ENCODE measurements around the gene PGPEP1. TPM values are rescaled to one million over a fixed set of nuclear protein-coding genes. Genes with fewer than 3 reads are reported as not detected.

The PGPEP1 gene
- polyA plus RNA-seq, 3 donors = 10.3 to 25.1 (median 10.3) TPM

GRCh38 chr19:18416778-18417249 is 76.4 kb downstream of the PGPEP1 start:
- peak overlapping the region; percentile 99 to 100 (median 100) for H3K27ac Mint-ChIP-seq
- H4K20me1 ChIP-seq (ENCODE audit: insufficient read depth, low read length) = peaks cover 19% of the 10 kb centered on the region
- H3K4me3 ChIP-seq (replicated peaks in 1 of 3; ENCODE audit: low read depth in 2 of 3, low read length in 3 of 3) = peak overlapping the region; percentile 23 to 74 (median 56)
- H3K27me3 ChIP-seq (ENCODE audit: control insufficient read depth in 2 of 2, insufficient read depth in 2 of 2, low read length in 2 of 2) = no peaks in the 10 kb centered on the region
- H3K4me2 ChIP-seq (replicated peaks; ENCODE audit: extremely low read depth, low read length, poor library complexity, severe bottlenecking) = peak overlapping the region; percentile 91
- H3K4me1 Mint-ChIP-seq = peaks cover 65% of the 10 kb centered on the region
- H3K4me1 ChIP-seq (ENCODE audit: control insufficient read depth in 1 of 2, insufficient read depth in 2 of 2, low read length in 2 of 2) = peaks cover 64 to 80% of the 10 kb centered on the region in 2 donors
- H3K9me3 Mint-ChIP-seq = peaks cover 0 to 3% (median 0%) of the 10 kb centered on the region in 7 donors
- H2AFZ ChIP-seq (ENCODE audit: insufficient read depth, low read depth, low read length, poor library complexity, severe bottlenecking) = peak overlapping the region; percentile 49
- peaks cover 22% of the 10 kb centered on the region for H3K79me2 ChIP-seq (ENCODE audit: insufficient read depth, low read length)
- peaks cover 0 to 4% of the 10 kb centered on the region in 2 donors for H3K36me3 Mint-ChIP-seq
- peak; percentile 83 to 95 (median 92) for DNase-seq
- intact Hi-C loops (cut with micrococcal nuclease) = loop anchor here (5.0 to 10.0 kb wide), 3 partner anchors 142 to 212 kb away; partner anchors contain the start of genes IQCN (in 2 of the 2) and RAB3A (in 1 of the 2)
- H3K27ac ChIP-seq (ENCODE audit: low read depth in 1 of 2, low read length in 2 of 2) = peak overlapping the region; percentile 99
- H3K27me3 Mint-ChIP-seq (ENCODE audit: low read depth in 3 of 3) = peaks cover 0 to 9% (median 6%) of the 10 kb centered on the region in 3 donors
- H3K9me3 ChIP-seq (replicated peaks in 1 of 2; ENCODE audit: control insufficient read depth in 1 of 2, insufficient read depth in 1 of 2, low read length in 2 of 2) = no peaks in the 10 kb centered on the region
- no peaks in the 10 kb centered on the region for H3K36me3 ChIP-seq (replicated peaks in 1 of 2; ENCODE audit: control insufficient read depth in 1 of 2, insufficient read depth in 2 of 2, low read length in 2 of 2)
- TF ChIP-seq, protein P1, sequence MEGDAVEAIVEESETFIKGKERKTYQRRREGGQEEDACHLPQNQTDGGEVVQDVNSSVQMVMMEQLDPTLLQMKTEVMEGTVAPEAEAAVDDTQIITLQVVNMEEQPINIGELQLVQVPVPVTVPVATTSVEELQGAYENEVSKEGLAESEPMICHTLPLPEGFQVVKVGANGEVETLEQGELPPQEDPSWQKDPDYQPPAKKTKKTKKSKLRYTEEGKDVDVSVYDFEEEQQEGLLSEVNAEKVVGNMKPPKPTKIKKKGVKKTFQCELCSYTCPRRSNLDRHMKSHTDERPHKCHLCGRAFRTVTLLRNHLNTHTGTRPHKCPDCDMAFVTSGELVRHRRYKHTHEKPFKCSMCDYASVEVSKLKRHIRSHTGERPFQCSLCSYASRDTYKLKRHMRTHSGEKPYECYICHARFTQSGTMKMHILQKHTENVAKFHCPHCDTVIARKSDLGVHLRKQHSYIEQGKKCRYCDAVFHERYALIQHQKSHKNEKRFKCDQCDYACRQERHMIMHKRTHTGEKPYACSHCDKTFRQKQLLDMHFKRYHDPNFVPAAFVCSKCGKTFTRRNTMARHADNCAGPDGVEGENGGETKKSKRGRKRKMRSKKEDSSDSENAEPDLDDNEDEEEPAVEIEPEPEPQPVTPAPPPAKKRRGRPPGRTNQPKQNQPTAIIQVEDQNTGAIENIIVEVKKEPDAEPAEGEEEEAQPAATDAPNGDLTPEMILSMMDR (IDR thresholded peaks at IDR 0.05) = no peak
- H3K9ac ChIP-seq (ENCODE audit: insufficient read depth, low read length, poor library complexity, severe bottlenecking) = peak overlapping the region; percentile 90
- H3K4me3 Mint-ChIP-seq = peak overlapping the region; percentile 79 to 90
- WGBS (ENCODE audit: insufficient coverage) = 1% methylated on average over 41 of the region's 44 CpGs

DNA sequence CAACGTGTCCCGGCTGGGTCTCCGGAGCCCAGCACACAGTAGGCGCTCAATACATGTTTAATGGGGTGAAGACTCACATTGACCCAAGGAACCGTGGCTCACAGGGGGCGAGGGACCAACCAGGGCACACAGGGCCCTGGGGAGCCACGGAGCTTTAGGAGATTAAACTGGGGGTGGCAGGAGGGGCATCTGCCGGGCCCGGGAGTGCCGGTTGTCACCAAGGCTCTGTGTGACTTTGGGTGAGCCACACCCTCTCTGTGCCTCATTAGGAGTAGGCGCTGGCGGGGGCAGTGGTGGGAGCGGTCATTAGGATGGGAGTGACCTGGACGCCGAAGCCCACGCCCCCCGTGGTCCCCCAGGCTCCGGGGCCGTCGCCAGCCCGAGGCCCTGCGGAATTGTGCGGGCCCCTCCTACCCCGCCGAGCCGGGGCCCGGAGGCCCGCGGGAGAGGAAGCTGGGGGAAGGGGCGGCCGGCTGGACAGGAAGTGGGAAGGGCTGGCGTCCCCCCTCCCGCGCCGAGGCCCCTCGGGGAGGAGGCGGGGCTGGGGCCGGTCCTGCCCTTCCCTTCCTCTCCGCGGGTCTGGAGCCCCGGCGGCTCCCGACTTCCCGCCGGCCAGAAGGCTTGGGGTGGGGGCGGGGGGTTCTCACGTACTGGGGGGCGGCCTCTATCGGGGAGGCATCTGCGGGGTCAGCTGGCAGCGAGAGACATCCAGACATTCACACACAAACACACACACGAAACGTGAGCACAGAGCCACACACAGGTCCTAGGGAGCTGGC is 77.0 kb downstream of the PGPEP1 start:
- no peaks in the 10 kb centered on the region for H3K9me3 ChIP-seq (replicated peaks in 1 of 2; ENCODE audit: control insufficient read depth in 1 of 2, insufficient read depth in 1 of 2, low read length in 2 of 2)
- peak overlapping the region; percentile 23 to 74 (median 56) for H3K4me3 ChIP-seq (replicated peaks in 1 of 3; ENCODE audit: low read depth in 2 of 3, low read length in 3 of 3)
- peak overlapping the region; percentile 49 for H2AFZ ChIP-seq (ENCODE audit: insufficient read depth, low read depth, low read length, poor library complexity, severe bottlenecking)
- intact Hi-C loops (cut with micrococcal nuclease) = loop anchor here (2.0 to 10.0 kb wide), 4 partner anchors 25 to 213 kb away; partner anchors contain the start of genes IQCN (in 2 of the 2) and RAB3A (in 1 of the 2)
- Mint-ChIP-seq H3K4me1 (peaks cover 71% of the 10 kb centered on the region), H3K27me3 (ENCODE audit: low read depth in 3 of 3) (peaks cover 0 to 4% (median 1%) of the 10 kb centered on the region in 3 donors), H3K4me3 (peak overlapping the region; percentile 79 to 90), H3K9me3 (peaks cover 0 to 3% (median 0%) of the 10 kb centered on the region in 7 donors), H3K27ac (peak overlapping the region; percentile 99 to 100 (median 100)), H3K36me3 (peaks cover 0 to 10% of the 10 kb centered on the region in 2 donors)
- DNase-seq = peak; percentile 69 to 86 (median 83)
- H3K4me1 ChIP-seq (ENCODE audit: control insufficient read depth in 1 of 2, insufficient read depth in 2 of 2, low read length in 2 of 2) = peaks cover 68 to 85% of the 10 kb centered on the region in 2 donors
- peaks cover 25% of the 10 kb centered on the region for H4K20me1 ChIP-seq (ENCODE audit: insufficient read depth, low read length)
- H3K9ac ChIP-seq (ENCODE audit: insufficient read depth, low read length, poor library complexity, severe bottlenecking) = peak overlapping the region; percentile 90
- no peaks in the 10 kb centered on the region for H3K27me3 ChIP-seq (ENCODE audit: control insufficient read depth in 2 of 2, insufficient read depth in 2 of 2, low read length in 2 of 2)
- WGBS (ENCODE audit: insufficient coverage) = under 1% methylated on average over 29 of the region's 53 CpGs
- TF ChIP-seq, protein P1 (IDR thresholded peaks at IDR 0.05) = no peak
- no peaks in the 10 kb centered on the region for H3K36me3 ChIP-seq (replicated peaks in 1 of 2; ENCODE audit: control insufficient read depth in 1 of 2, insufficient read depth in 2 of 2, low read length in 2 of 2)
- H3K4me2 ChIP-seq (replicated peaks; ENCODE audit: extremely low read depth, low read length, poor library complexity, severe bottlenecking) = peak overlapping the region; percentile 91
- H3K79me2 ChIP-seq (ENCODE audit: insufficient read depth, low read length) = peaks cover 28% of the 10 kb centered on the region
- H3K27ac ChIP-seq (ENCODE audit: low read depth in 1 of 2, low read length in 2 of 2) = peak overlapping the region; percentile 99

Data from CD14-positive monocyte (primary cell).